ENCODE results near the gene POC1A. TPM values are rescaled to one million over a fixed set of nuclear protein-coding genes. Genes with fewer than 3 reads are reported as not detected.

Gene POC1A
- total RNA-seq, 1 experiment from 2014 or later: 29.0 TPM

DNA sequence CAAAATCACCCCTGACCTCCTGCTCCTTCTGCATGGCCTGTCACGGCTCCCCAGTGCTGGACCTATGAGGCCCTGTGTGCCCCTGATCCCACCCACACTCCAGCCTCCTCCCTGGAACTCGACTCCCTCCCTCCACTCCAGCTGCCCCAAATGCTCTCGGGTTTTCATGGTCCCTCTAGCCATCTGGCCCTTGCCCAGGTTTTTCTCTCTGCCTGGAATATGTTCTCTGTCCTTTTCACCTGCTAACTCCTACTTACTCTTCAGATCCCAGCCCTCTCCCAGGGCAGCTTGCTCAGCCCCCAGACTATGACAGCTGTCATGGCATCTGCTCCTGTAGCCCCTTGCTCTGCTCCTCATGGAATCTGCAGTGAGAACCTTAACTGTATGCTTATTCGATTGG lies 128.2 kb downstream of the POC1A start:
- Histone ChIP-seq H3K23ac (ENCODE audit: insufficient read length, low read depth, low read length) (no peak overlapping the region), H3T11ph (ENCODE audit: low read length) (no peak overlapping the region), H4K5ac (ENCODE audit: insufficient read length, low read depth, low read length) (no peak overlapping the region), H3K23me2 (ENCODE audit: insufficient read length, low read depth, low read length, poor library complexity, severe bottlenecking) (no peaks in the 10 kb centered on the region), H3K14ac (ENCODE audit: insufficient read depth, low read length) (no peak overlapping the region), H2BK12ac (ENCODE audit: insufficient read length, low read depth, low read length) (no peak overlapping the region), H3K9me3 (ENCODE audit: control insufficient read depth, low read depth, low read length) (no peaks in the 10 kb centered on the region), H2BK5ac (ENCODE audit: insufficient read length, low read length) (no peak overlapping the region), H3K79me1 (ENCODE audit: insufficient read depth, low read depth, low read length, poor library complexity, severe bottlenecking) (no peaks in the 10 kb centered on the region), H3K79me2 (ENCODE audit: insufficient read depth, low read length) (no peaks in the 10 kb centered on the region), H2BK15ac (ENCODE audit: low read depth, low read length) (no peak overlapping the region), H3K4me1 (ENCODE audit: insufficient read depth, low read length) (peaks cover 4% of the 10 kb centered on the region; the same call in 1 of the 2 replicates), H3K9ac (ENCODE audit: extremely low read depth, insufficient read length, low read length) (no peak overlapping the region), H3K56ac (ENCODE audit: insufficient read length, low read depth, low read length) (no peak overlapping the region), H3K4ac (ENCODE audit: low read depth, low read length) (no peak overlapping the region), H2AFZ (ENCODE audit: low read length) (no peak overlapping the region), H3K4me2 (ENCODE audit: insufficient read depth, insufficient read length, low read length) (no peak overlapping the region), H4K91ac (ENCODE audit: insufficient read length, low read depth, low read length) (no peak overlapping the region), H2AK5ac (ENCODE audit: insufficient read length, low read length) (no peak overlapping the region), H3K18ac (ENCODE audit: insufficient read length, low read depth, low read length) (no peak overlapping the region), H2BK20ac (ENCODE audit: low read depth, low read length, poor library complexity, severe bottlenecking) (no peak overlapping the region), H3K27ac (ENCODE audit: insufficient read length, low read depth, low read length) (no peak overlapping the region), H4K20me1 (ENCODE audit: control insufficient read depth, insufficient read depth, insufficient read length) (peaks cover 5% of the 10 kb centered on the region), H2BK120ac (ENCODE audit: low read depth, low read length, poor library complexity, severe bottlenecking) (no peak overlapping the region), H3K27me3 (ENCODE audit: insufficient read depth, low read length) (no peaks in the 10 kb centered on the region), H4K8ac (replicated peaks; ENCODE audit: insufficient read length, low read depth, low read length) (no peak overlapping the region)
- peak overlapping the region in 1 of 3 experiments; percentile 73; a peak in 1 of 7 replicates for H3K27ac Mint-ChIP-seq
- peaks cover 11 to 20% of the 10 kb centered on the region in 2 experiments for H3K4me1 Mint-ChIP-seq
- peaks cover 2% of the 10 kb centered on the region for H3K27me3 Mint-ChIP-seq (ENCODE audit: low read depth)
- DNase-seq: no peak
- no CpG with 5 or more reads among the region's 4 CpGs for WGBS (ENCODE audit: extremely low coverage, insufficient read length, low lambda C conversion rate)
- TF ChIP-seq, protein P1, sequence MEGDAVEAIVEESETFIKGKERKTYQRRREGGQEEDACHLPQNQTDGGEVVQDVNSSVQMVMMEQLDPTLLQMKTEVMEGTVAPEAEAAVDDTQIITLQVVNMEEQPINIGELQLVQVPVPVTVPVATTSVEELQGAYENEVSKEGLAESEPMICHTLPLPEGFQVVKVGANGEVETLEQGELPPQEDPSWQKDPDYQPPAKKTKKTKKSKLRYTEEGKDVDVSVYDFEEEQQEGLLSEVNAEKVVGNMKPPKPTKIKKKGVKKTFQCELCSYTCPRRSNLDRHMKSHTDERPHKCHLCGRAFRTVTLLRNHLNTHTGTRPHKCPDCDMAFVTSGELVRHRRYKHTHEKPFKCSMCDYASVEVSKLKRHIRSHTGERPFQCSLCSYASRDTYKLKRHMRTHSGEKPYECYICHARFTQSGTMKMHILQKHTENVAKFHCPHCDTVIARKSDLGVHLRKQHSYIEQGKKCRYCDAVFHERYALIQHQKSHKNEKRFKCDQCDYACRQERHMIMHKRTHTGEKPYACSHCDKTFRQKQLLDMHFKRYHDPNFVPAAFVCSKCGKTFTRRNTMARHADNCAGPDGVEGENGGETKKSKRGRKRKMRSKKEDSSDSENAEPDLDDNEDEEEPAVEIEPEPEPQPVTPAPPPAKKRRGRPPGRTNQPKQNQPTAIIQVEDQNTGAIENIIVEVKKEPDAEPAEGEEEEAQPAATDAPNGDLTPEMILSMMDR (conservative IDR thresholded peaks at IDR 0.05): no peak
- H3K9me3 Mint-ChIP-seq: no peaks in the 10 kb centered on the region
- H3K4me3 Mint-ChIP-seq: no peak overlapping the region
- H3K36me3 Mint-ChIP-seq (ENCODE audit: insufficient read depth in 1 of 3, low read depth in 3 of 3): no peaks in the 10 kb centered on the region

Measured in H9 (cell line).